ENCODE data around the gene RPP25L.

- no peak for TF ChIP-seq POLR2A (IDR thresholded peaks at IDR 0.05)
- no peak for TF ChIP-seq CTCF (IDR thresholded peaks at IDR 0.05)
Measured at GRCh38 chr9:34579808-34580163, 32.1 kb downstream of the RPP25L start.
